ENCODE measurements around the gene GALR3.

DNA sequence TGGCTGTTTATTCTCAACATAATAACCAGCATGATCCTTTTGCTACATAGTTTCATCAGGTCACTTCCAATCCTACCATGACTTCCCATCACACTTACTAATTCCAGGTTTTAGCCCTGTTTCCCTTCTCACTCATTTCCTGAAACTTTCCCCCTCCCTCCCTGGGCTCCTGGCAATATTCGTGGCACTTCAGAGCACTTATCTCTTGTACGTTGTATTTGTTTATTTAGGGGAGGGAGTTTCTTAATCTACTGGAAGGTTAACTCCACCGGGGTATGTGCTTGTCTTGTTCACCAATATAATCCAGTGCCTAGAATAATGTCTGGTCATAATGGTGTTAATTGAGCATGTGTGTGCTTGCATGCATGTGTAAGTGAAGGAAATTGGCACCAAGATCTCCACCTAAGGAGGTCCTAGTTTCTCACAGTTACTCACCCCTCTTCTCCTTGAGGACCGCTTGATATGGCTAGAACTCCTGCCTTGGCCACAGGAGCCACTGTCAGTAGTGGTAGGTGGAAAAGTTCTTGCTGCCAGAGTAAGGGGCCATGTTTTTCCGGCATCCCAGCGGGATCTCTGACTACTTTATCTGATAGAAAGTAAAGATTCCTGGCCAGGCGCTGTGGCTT, 37.7 kb downstream of the GALR3 start:
- TF ChIP-seq, protein P1, sequence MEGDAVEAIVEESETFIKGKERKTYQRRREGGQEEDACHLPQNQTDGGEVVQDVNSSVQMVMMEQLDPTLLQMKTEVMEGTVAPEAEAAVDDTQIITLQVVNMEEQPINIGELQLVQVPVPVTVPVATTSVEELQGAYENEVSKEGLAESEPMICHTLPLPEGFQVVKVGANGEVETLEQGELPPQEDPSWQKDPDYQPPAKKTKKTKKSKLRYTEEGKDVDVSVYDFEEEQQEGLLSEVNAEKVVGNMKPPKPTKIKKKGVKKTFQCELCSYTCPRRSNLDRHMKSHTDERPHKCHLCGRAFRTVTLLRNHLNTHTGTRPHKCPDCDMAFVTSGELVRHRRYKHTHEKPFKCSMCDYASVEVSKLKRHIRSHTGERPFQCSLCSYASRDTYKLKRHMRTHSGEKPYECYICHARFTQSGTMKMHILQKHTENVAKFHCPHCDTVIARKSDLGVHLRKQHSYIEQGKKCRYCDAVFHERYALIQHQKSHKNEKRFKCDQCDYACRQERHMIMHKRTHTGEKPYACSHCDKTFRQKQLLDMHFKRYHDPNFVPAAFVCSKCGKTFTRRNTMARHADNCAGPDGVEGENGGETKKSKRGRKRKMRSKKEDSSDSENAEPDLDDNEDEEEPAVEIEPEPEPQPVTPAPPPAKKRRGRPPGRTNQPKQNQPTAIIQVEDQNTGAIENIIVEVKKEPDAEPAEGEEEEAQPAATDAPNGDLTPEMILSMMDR (conservative IDR thresholded peaks at IDR 0.05; ENCODE audit: low read depth in 2 of 2): no peak
- TF ChIP-seq, protein P2, sequence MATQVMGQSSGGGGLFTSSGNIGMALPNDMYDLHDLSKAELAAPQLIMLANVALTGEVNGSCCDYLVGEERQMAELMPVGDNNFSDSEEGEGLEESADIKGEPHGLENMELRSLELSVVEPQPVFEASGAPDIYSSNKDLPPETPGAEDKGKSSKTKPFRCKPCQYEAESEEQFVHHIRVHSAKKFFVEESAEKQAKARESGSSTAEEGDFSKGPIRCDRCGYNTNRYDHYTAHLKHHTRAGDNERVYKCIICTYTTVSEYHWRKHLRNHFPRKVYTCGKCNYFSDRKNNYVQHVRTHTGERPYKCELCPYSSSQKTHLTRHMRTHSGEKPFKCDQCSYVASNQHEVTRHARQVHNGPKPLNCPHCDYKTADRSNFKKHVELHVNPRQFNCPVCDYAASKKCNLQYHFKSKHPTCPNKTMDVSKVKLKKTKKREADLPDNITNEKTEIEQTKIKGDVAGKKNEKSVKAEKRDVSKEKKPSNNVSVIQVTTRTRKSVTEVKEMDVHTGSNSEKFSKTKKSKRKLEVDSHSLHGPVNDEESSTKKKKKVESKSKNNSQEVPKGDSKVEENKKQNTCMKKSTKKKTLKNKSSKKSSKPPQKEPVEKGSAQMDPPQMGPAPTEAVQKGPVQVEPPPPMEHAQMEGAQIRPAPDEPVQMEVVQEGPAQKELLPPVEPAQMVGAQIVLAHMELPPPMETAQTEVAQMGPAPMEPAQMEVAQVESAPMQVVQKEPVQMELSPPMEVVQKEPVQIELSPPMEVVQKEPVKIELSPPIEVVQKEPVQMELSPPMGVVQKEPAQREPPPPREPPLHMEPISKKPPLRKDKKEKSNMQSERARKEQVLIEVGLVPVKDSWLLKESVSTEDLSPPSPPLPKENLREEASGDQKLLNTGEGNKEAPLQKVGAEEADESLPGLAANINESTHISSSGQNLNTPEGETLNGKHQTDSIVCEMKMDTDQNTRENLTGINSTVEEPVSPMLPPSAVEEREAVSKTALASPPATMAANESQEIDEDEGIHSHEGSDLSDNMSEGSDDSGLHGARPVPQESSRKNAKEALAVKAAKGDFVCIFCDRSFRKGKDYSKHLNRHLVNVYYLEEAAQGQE (IDR thresholded peaks at IDR 0.05; ENCODE audit: unreplicated experiment): no peak
- TF ChIP-seq POLR2AphosphoS5 (IDR thresholded peaks at IDR 0.05; ENCODE audit: low read depth): no peak
- no peak for TF ChIP-seq EZH2 (IDR thresholded peaks at IDR 0.05; ENCODE audit: low read depth, unreplicated experiment)
- no peak for TF ChIP-seq JUNB (IDR thresholded peaks at IDR 0.05; ENCODE audit: unreplicated experiment)
- TF ChIP-seq, protein P3, sequence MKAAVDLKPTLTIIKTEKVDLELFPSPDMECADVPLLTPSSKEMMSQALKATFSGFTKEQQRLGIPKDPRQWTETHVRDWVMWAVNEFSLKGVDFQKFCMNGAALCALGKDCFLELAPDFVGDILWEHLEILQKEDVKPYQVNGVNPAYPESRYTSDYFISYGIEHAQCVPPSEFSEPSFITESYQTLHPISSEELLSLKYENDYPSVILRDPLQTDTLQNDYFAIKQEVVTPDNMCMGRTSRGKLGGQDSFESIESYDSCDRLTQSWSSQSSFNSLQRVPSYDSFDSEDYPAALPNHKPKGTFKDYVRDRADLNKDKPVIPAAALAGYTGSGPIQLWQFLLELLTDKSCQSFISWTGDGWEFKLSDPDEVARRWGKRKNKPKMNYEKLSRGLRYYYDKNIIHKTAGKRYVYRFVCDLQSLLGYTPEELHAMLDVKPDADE (IDR thresholded peaks at IDR 0.05): no peak
